ENCODE data around the gene C16orf95. TPM values are rescaled to one million over a fixed set of nuclear protein-coding genes. Genes with fewer than 3 reads are reported as not detected.

The C16orf95 gene
- total RNA-seq, 3 donors from 2014 or later (not counting 1 experiment from before 2014, with no cell fraction given) = 1.6 to 4.1 (median 2.7) TPM

GRCh38 chr16:87254734-87255133 is 62.5 kb downstream of the C16orf95 start:
- Histone ChIP-seq H3K4me1 (ENCODE audit: control insufficient read depth, insufficient read depth, low read length) (peaks cover 4% of the 10 kb centered on the region), H3K36me3 (ENCODE audit: control insufficient read depth, insufficient read depth, low read length) (no peaks in the 10 kb centered on the region), H3K9me3 (ENCODE audit: control insufficient read depth, insufficient read depth, low read length) (no peaks in the 10 kb centered on the region), H3K27me3 (ENCODE audit: control insufficient read depth, insufficient read depth, low read length) (no peaks in the 10 kb centered on the region), H3K4me3 (ENCODE audit: low read length) (no peak overlapping the region), H3K27ac (ENCODE audit: low read length) (no peak overlapping the region)
- DNase-seq (no peak), ATAC-seq (no peak)
- intact Hi-C loops (cut with micrococcal nuclease) = no loop called here
- H3K9me3 Mint-ChIP-seq = no peaks in the 10 kb centered on the region
- no peak for TF ChIP-seq CTCF (IDR thresholded peaks at IDR 0.05)
- H3K27me3 Mint-ChIP-seq (ENCODE audit: low read depth in 2 of 2) = no peaks in the 10 kb centered on the region
- no peaks in the 10 kb centered on the region for H3K4me1 Mint-ChIP-seq
- no peak overlapping the region for H3K27ac Mint-ChIP-seq
- WGBS (ENCODE audit: insufficient coverage) = 91% methylated on average over 9 of the region's 9 CpGs
- no peaks in the 10 kb centered on the region for H3K36me3 Mint-ChIP-seq
- no peak overlapping the region for H3K4me3 Mint-ChIP-seq

DNA sequence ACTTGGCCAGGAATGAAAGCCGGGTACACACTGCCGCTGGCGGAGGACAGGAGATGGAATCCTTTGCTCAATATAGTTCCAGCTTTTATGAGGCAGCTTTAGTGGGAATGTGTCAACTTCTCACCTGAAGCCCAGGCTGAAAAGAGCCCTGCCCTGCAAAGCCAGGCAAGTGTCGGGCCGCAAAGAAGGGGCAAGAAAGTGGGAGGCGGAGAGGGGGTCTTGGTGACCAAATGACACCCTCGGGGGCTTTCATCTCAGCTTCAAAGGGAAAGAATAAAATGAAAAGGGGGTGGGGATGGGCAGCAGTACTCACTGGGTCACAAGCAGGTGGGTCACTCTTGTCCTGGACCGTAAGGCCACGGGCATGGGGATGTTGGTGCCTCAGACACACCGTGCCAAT is 62.9 kb downstream of the C16orf95 start:
- H3K4me1 Mint-ChIP-seq = no peaks in the 10 kb centered on the region
- TF ChIP-seq CTCF (IDR thresholded peaks at IDR 0.05) = no peak
- 95% methylated on average over 10 of the region's 10 CpGs for WGBS (ENCODE audit: insufficient coverage)
- H3K27me3 ChIP-seq (ENCODE audit: control insufficient read depth, insufficient read depth, low read length) = no peaks in the 10 kb centered on the region
- DNase-seq (no peak), ATAC-seq (no peak)
- no peak overlapping the region for H3K27ac ChIP-seq (ENCODE audit: low read length)
- no peaks in the 10 kb centered on the region for H3K36me3 Mint-ChIP-seq
- H3K36me3 ChIP-seq (ENCODE audit: control insufficient read depth, insufficient read depth, low read length) = no peaks in the 10 kb centered on the region
- peaks cover 4% of the 10 kb centered on the region for H3K4me1 ChIP-seq (ENCODE audit: control insufficient read depth, insufficient read depth, low read length)
- no peaks in the 10 kb centered on the region for H3K9me3 ChIP-seq (ENCODE audit: control insufficient read depth, insufficient read depth, low read length)
- intact Hi-C loops (cut with micrococcal nuclease) = no loop called here
- no peak overlapping the region for H3K4me3 Mint-ChIP-seq
- no peaks in the 10 kb centered on the region for H3K9me3 Mint-ChIP-seq
- H3K27me3 Mint-ChIP-seq (ENCODE audit: low read depth in 2 of 2) = no peaks in the 10 kb centered on the region
- no peak overlapping the region for H3K27ac Mint-ChIP-seq
- no peak overlapping the region for H3K4me3 ChIP-seq (ENCODE audit: low read length)

DNA sequence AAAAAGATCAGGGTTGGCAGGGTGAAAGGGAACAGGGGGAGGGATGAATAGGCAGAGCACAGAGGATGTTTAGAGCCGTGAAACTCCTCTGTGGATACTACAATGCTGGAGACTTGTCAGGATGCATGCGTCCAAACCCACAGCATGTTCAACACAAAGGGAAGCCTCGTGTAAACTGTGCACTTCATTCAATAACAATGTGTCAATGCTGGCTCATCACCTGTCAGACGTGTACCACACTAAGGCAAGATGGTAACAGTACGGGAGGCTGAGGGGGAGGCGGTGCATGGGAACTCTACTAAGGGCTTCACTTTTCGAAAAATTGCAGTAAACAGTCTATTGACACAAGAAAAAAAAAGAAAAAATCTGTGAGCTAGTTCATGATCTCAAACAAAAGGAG is 63.7 kb downstream of the C16orf95 start:
- DNase-seq (no peak), ATAC-seq (no peak)
- Histone ChIP-seq H3K27me3 (ENCODE audit: control insufficient read depth, insufficient read depth, low read length) (no peaks in the 10 kb centered on the region), H3K9me3 (ENCODE audit: control insufficient read depth, insufficient read depth, low read length) (no peaks in the 10 kb centered on the region), H3K4me3 (ENCODE audit: low read length) (no peak overlapping the region), H3K4me1 (ENCODE audit: control insufficient read depth, insufficient read depth, low read length) (peaks cover 4% of the 10 kb centered on the region), H3K36me3 (ENCODE audit: control insufficient read depth, insufficient read depth, low read length) (no peaks in the 10 kb centered on the region), H3K27ac (ENCODE audit: low read length) (no peak overlapping the region)
- no peak for TF ChIP-seq CTCF (IDR thresholded peaks at IDR 0.05)
- Mint-ChIP-seq H3K9me3 (no peaks in the 10 kb centered on the region), H3K27me3 (ENCODE audit: low read depth in 2 of 2) (no peaks in the 10 kb centered on the region), H3K27ac (no peak overlapping the region), H3K4me1 (no peaks in the 10 kb centered on the region), H3K36me3 (no peaks in the 10 kb centered on the region), H3K4me3 (no peak overlapping the region)
- intact Hi-C loops (cut with micrococcal nuclease) = no loop called here
- 87% methylated on average over 7 of the region's 7 CpGs for WGBS (ENCODE audit: insufficient coverage)

Other genes starting within 250 kb of the C16orf95 start
- 10 to 100 TPM; 32.2 to 47.2 (median 37.6) TPM for gene FBXO31, start 66.4 kb upstream of the C16orf95 start, total RNA-seq
- 100 to 1,000 TPM; 171 to 220 (median 172) TPM for gene MAP1LC3B, start 74.9 kb upstream of the C16orf95 start, total RNA-seq
- gene ZCCHC14, start 175.6 kb upstream of the C16orf95 start, total RNA-seq = 10 to 100 TPM; 12.2 to 20.9 (median 19.2) TPM